Hematopoietic multipotent progenitor cell treated with erythropoietin and hydrocortisone succinate and interleukin-3 and kit ligand, for 15 days (in vitro differentiated cells): Measurements from ENCODE around the gene LRTM2.
A peak's percentile ranks its signal among the peaks of the same experiment; 100 is the strongest.

ENCODE experiments used
- DNase-seq: peaks from one replicate; pipeline ENCODE4 v3.0.0-alpha.2; 2015; ENCODE audit warnings: low spot score

Gene LRTM2

DNA sequence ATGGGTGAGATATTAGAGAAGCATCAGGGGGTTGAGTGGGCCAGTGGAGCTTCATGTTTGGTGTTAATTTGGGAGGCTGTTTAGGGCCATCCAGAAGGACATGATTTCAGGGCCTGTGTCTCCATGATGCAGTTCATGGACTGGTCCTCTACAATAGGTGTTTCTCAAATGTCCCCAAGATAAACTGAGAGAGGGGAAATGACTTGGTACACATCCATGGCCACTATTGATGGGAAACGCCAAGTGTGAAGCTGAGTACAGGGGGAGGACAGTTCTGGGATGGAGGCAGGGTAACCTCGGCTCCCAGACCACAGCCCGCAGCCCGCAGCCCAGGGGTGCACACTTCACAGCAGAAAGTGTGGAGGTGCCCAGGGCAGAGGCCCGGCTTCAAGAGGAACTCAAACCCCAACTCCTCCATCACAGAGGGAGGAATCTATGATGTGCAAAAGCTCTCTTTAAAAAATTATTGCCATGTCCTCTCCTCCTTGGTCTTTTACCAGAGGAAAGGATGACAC lies 64.8 kb downstream of the LRTM2 start:
- DNase-seq: no peak

DNA sequence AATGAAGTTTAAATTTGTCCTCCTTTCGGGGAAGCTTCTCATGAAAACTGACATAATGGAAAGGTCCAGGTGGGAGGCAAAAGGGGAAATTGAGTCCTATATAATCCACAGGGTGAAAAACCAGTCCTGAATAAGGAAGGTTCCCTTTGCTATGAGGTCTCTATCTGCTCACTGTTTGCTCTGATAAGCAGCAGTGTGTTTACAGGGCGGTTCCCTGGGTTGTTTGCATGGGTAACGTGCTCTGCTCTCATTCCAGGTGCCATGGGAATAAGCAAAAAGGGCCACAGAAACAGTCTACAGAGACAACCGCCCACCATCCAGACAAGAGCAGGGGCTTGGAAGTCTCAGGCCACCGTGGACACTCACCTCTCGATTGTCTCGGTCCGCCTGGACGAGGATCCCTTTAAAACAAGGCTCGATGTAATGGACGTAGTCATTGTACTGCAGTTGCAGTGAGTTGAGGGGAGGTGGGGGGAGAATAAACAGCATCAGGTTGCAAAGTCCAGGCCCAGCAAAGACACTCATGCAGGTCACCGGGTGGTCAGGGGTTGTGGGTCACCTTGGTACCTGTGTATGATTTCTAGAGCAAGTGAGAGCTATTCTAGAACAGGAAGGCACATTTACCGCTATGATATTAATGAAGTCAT lies 65.4 kb downstream of the LRTM2 start:
- peak; percentile 62 for DNase-seq
